Measurements from ENCODE around the gene SLC6A15. TPM values are rescaled to one million over a fixed set of nuclear protein-coding genes. Genes with fewer than 3 reads are reported as not detected.

Gene SLC6A15
- total and polyA plus RNA-seq, 2 of the 8 experiments (the other 6 are each of a cell fraction or from before 2014, with no cell fraction given): 3.1 to 42.0 TPM

DNA sequence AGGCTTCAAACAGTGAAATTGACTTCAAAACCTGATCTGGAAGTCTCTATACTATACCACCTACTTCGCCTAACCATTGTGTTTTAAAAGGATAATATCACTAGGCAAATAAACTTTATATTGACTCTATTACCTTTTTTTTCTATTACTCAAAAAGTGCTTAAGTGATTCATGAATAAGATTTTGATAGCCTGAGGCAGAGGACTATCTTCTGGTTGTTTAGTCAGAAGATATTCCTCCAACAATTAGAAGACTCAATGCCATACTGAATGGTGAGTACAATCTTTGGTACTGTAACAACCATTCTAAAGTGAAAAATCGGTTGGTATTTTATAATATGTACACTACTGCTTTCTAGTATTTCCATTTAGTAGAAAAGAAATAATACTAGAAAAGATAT, 22.8 kb downstream of the SLC6A15 start:
- no peak overlapping the region for H2BK20ac ChIP-seq (ENCODE audit: low read length)
- no peaks in the 10 kb centered on the region for H3K4me1 ChIP-seq (replicated peaks in 1 of 4; ENCODE audit: control insufficient read depth in 3 of 4, insufficient read depth in 4 of 4, low read length in 3 of 4)
- no peak overlapping the region for H2AK5ac ChIP-seq (ENCODE audit: low read depth, low read length)
- H3K27ac ChIP-seq (ENCODE audit: low read depth, low read length): no peak overlapping the region
- H3K36me3 ChIP-seq (ENCODE audit: control insufficient read depth in 2 of 4, insufficient read depth in 4 of 4, low read length in 3 of 4): no peaks in the 10 kb centered on the region
- H4K20me1 ChIP-seq (replicated peaks in 1 of 2; ENCODE audit: control insufficient read depth in 1 of 2, insufficient read depth in 2 of 2, low read length in 2 of 2): peaks cover 0 to 2% of the 10 kb centered on the region in 2 experiments
- H2AFZ ChIP-seq (ENCODE audit: low read length): no peak overlapping the region
- no peak overlapping the region for H4K8ac ChIP-seq (ENCODE audit: extremely low read depth, insufficient read depth, low read length)
- ChIA-PET CTCF (ENCODE audit: partially characterized antibody) (interaction anchor here (1.1 to 1.4 kb wide), 2 partner anchors 13 to 33 kb away, joined by 3 read pairs; no protein-coding TSS in a partner anchor), POLR2A (ENCODE audit: partially characterized antibody) (no interaction called here)
- H4K91ac ChIP-seq (replicated peaks; ENCODE audit: insufficient read length, low read length): no peak overlapping the region
- no peaks in the 10 kb centered on the region for H3K23me2 ChIP-seq (ENCODE audit: low read depth, low read length)
- no peak overlapping the region for H3K18ac ChIP-seq (ENCODE audit: extremely low read depth, low read length)
- WGBS, 2 experiments (ENCODE audit: extremely low coverage in 1 of 2, insufficient coverage in 1 of 2, insufficient read length in 1 of 2, insufficient replicate concordance in 2 of 2, low coverage in 1 of 2, low lambda C conversion rate in 2 of 2, missing lambda C conversion rate in 1 of 2): 86% methylated on average over 2 of the region's 2 CpGs; no CpG with 5 or more reads in 1 of the 2 experiments
- no peak overlapping the region for H2BK12ac ChIP-seq (ENCODE audit: low read depth, low read length)
- H3K27me3 ChIP-seq (replicated peaks in 1 of 4; ENCODE audit: control insufficient read depth in 3 of 4, extremely low read depth in 1 of 4, insufficient read depth in 3 of 4, low read length in 3 of 4): no peaks in the 10 kb centered on the region
- no peak overlapping the region for H4K5ac ChIP-seq (ENCODE audit: insufficient read length, low read depth, low read length)
- no peak overlapping the region for H3K9ac ChIP-seq (replicated peaks in 1 of 4; ENCODE audit: extremely low read depth in 1 of 4, low read depth in 3 of 4, low read length in 3 of 4)
- no peak overlapping the region for H2BK15ac ChIP-seq (ENCODE audit: low read length)
- H3K4ac ChIP-seq (replicated peaks; ENCODE audit: insufficient read length, low read depth, low read length): no peak overlapping the region
- H3K23ac ChIP-seq (ENCODE audit: insufficient read length): no peak overlapping the region
- TF ChIP-seq SP1 (IDR thresholded peaks at IDR 0.05; ENCODE audit: low read depth, low read length) (no peak), RAD21 (IDR thresholded peaks at IDR 0.05 in 1 of 2, conservative IDR thresholded peaks at IDR 0.05 in 1 of 2; ENCODE audit: low read depth in 2 of 2, low read length in 2 of 2) (no peak), CHD2 (IDR thresholded peaks at IDR 0.05; ENCODE audit: low read length) (no peak), USF2 (IDR thresholded peaks at IDR 0.05; ENCODE audit: low read length) (no peak), CHD1 (IDR thresholded peaks at IDR 0.05; ENCODE audit: low read depth, low read length) (no peak), NANOG (IDR thresholded peaks at IDR 0.05; ENCODE audit: insufficient read depth, low read depth, low read length, poor library complexity, severe bottlenecking) (no peak), HDAC2 (IDR thresholded peaks at IDR 0.05; ENCODE audit: borderline replicate concordance in 1 of 2, low read depth in 2 of 2, low read length in 2 of 2) (no peak), CEBPB (IDR thresholded peaks at IDR 0.05; ENCODE audit: low read depth, low read length) (no peak), RBBP5 (IDR thresholded peaks at IDR 0.05; ENCODE audit: borderline replicate concordance, low read depth, low read length) (no peak), PHF8 (conservative IDR thresholded peaks at IDR 0.05; ENCODE audit: low read depth, low read length) (no peak), TCF12 (IDR thresholded peaks at IDR 0.05; ENCODE audit: low read depth, low read length) (no peak)
- FAIRE-seq: no peak
- DNase-seq (ENCODE audit: low read depth in 1 of 2, low spot score in 2 of 2): no peak
- H3K4me2 ChIP-seq (ENCODE audit: insufficient read depth in 1 of 2, low read depth in 2 of 2, low read length in 2 of 2): no peak overlapping the region
- no peaks in the 10 kb centered on the region for H3K9me3 ChIP-seq (ENCODE audit: insufficient read depth in 2 of 2, low read depth in 1 of 2, low read length in 1 of 2)
- H3K14ac ChIP-seq (ENCODE audit: insufficient read length): no peak overlapping the region
- no peaks in the 10 kb centered on the region for H3K79me2 ChIP-seq (ENCODE audit: control insufficient read depth in 1 of 2, insufficient read depth in 2 of 2, low read length in 2 of 2)
- no peaks in the 10 kb centered on the region for H3K79me1 ChIP-seq (ENCODE audit: low read depth, low read length)
- H3K56ac ChIP-seq (replicated peaks; ENCODE audit: insufficient read length, low read depth, low read length): no peak overlapping the region
- H3K4me3 ChIP-seq (ENCODE audit: extremely low read depth in 1 of 4, insufficient read depth in 2 of 4, low read depth in 3 of 4, low read length in 4 of 4): no peak overlapping the region
- no peak overlapping the region for H2BK120ac ChIP-seq (replicated peaks; ENCODE audit: low read depth, low read length)
- no peak overlapping the region for H2BK5ac ChIP-seq (ENCODE audit: low read depth, low read length)
